GM12891 (cell line): Measurements from ENCODE around the gene TEK.

Experiments used
- POLR2A ChIP-seq: IDR thresholded peaks from 2 replicates; pipeline ENCODE4 v1.6.1; 2011; ENCODE audit warnings: low read depth, low read length, control low read depth
- POLR2AphosphoS5 ChIP-seq: IDR thresholded peaks from 2 replicates; pipeline ENCODE4 v1.6.1; 2011; ENCODE audit warnings: low read depth, low read length, control low read depth
- SPI1 ChIP-seq: IDR thresholded peaks from 2 replicates; pipeline ENCODE4 v1.6.1; 2011; ENCODE audit warnings: low read depth, low read length, control low read depth
- TAF1 ChIP-seq: IDR thresholded peaks from 2 replicates; pipeline ENCODE4 v1.6.1; 2011; ENCODE audit warnings: low read depth, low read length, control low read depth

GRCh38 chr9:27131731-27132130 is 22.7 kb downstream of the TEK start:
- TF ChIP-seq POLR2A, result no peak
- no peak for TF ChIP-seq POLR2AphosphoS5
- no peak for TF ChIP-seq TAF1
- no peak for TF ChIP-seq SPI1
